Tibial nerve (tissue), 4 donors: ENCODE data around the gene DNAJC25. TPM values are rescaled to one million over a fixed set of nuclear protein-coding genes. Genes with fewer than 3 reads are reported as not detected.
"Not testable (repeated sequence)": the region's sequence is repeated elsewhere in the genome, so short reads cannot be mapped to it uniquely, and the experiment has no call there.

Source experiments
- DNase-seq, 2 donors: peaks; one replicate each; pipeline ENCODE4 v3.0.0-alpha.2; 2019; ENCODE audit warnings: low spot score in 2 of 2
- H3K27ac ChIP-seq, 4 donors: fragments of 200-600 bp; sonication (generic) in 3 of 4; one replicate each; pipeline ENCODE4 v1.5.1; 2017 to 2019; ENCODE audit warnings: mild to moderate bottlenecking in 1 of 4
- H3K27me3 ChIP-seq, 2 donors: fragments of 200-600 bp; sonication (generic) in 1 of 2; one replicate each; pipeline versions ENCODE4 v1.5.1 to v1.6.0; 2017 to 2019
- H3K36me3 ChIP-seq, 3 donors: fragments of 200-600 bp; sonication (generic); one replicate each; pipeline ENCODE4 v1.5.1; 2018 to 2019
- H3K4me1 ChIP-seq, 4 donors: fragments of 200-600 bp; sonication (generic) in 3 of 4; one replicate each; pipeline ENCODE4 v1.5.1; 2017 to 2019
- H3K4me3 ChIP-seq, 4 donors: fragments of 200-600 bp; sonication (generic) in 3 of 4; one replicate each; pipeline ENCODE4 v1.5.1; 2017 to 2019; ENCODE audit warnings: mild to moderate bottlenecking in 1 of 4, moderate library complexity in 1 of 4
- H3K9me3 ChIP-seq, 4 donors: fragments of 200-600 bp; sonication (generic) in 3 of 4; one replicate each; pipeline ENCODE4 v1.5.1; 2017 to 2019
- CTCF ChIP-seq, 5 experiments: fragments of 200-600 bp in 3 of 5; fragments of 450-650 bp in 2 of 5; sonication (generic) in 3 of 5; IDR thresholded peaks; one replicate each; pipeline ENCODE4 v1.5.1; 2016 to 2019; ENCODE audit warnings: antibody characterized with exemption in 5 of 5, mild to moderate bottlenecking in 3 of 5, moderate library complexity in 2 of 5
- EP300 ChIP-seq, 2 donors: sonication (generic); formaldehyde crosslinking; IDR thresholded peaks; one replicate each; pipeline ENCODE4 v1.6.1; 2017; ENCODE audit warnings: antibody characterized with exemption in 2 of 2, mild to moderate bottlenecking in 1 of 2
- POLR2A ChIP-seq, 2 donors: fragments of 450-650 bp; IDR thresholded peaks; one replicate each; pipeline ENCODE4 v1.6.1; 2017; ENCODE audit warnings: antibody characterized with exemption in 2 of 2, mild to moderate bottlenecking in 2 of 2, moderate library complexity in 2 of 2
- WGBS, 2 donors: methylation state at CpG; one replicate each; pipeline ENCODE4 v1.1.5; 2018; 5-methylcytosine and 5-hydroxymethylcytosine counted together
- total RNA-seq, 4 donors: library from RNA; depleted of rRNA; stranded (reverse); fragments of >200 nt; gene quantifications; one replicate each; pipeline ENCODE4 v1.1.0, GENCODE V29; 2016

The DNAJC25 gene
- total RNA-seq, 4 donors from 2014 or later: 9.9 to 14.7 (median 12.6) TPM

- DNase-seq: no peak
- Histone ChIP-seq H3K27me3 (no peaks in the 10 kb centered on the region), H3K4me1 (peaks cover 0 to 21% (median 7%) of the 10 kb centered on the region in 4 donors), H3K36me3 (peaks cover 0 to 18% (median 0%) of the 10 kb centered on the region in 3 donors), H3K27ac (peak overlapping the region in 1 of 4 donors; percentile 79), H3K9me3 (no peaks in the 10 kb centered on the region), H3K4me3 (no peak overlapping the region)
- WGBS, 2 donors: 86 to 88% methylated on average over 5 of the region's 5 CpGs
- TF ChIP-seq EP300 (IDR thresholded peaks at IDR 0.05) (no peak), POLR2A (IDR thresholded peaks at IDR 0.05) (no peak), CTCF (IDR thresholded peaks at IDR 0.05) (no peak)
These were observed 32.2 kb downstream of the DNAJC25 start for GRCh38 chr9:111663301-111663823.

GRCh38 chr9:111668026-111668573 is 37.0 kb downstream of the DNAJC25 start:
- Histone ChIP-seq H3K36me3 (peaks cover 0 to 41% (median 0%) of the 10 kb centered on the region in 3 donors), H3K27me3 (no peaks in the 10 kb centered on the region), H3K4me1 (peaks cover 0 to 7% (median under 1%) of the 10 kb centered on the region in 4 donors), H3K4me3 (no peak overlapping the region), H3K9me3 (no peaks in the 10 kb centered on the region), H3K27ac (no peak overlapping the region)
- WGBS, 2 donors: 48 to 68% methylated on average over 1 of the region's 1 CpG
- DNase-seq: no peak
- no peak for TF ChIP-seq CTCF (IDR thresholded peaks at IDR 0.05)
- no peak for TF ChIP-seq POLR2A (IDR thresholded peaks at IDR 0.05)
- no peak for TF ChIP-seq EP300 (IDR thresholded peaks at IDR 0.05)

GRCh38 chr9:111668601-111669000 is 37.5 kb downstream of the DNAJC25 start:
- DNase-seq, H3K27me3 ChIP-seq, H3K9me3 ChIP-seq, H3K4me3 ChIP-seq, H3K27ac ChIP-seq, H3K4me1 ChIP-seq: not testable (repeated sequence)
- WGBS, 2 donors: 89% methylated on average over 11 of the region's 11 CpGs
- H3K36me3 ChIP-seq: peaks cover 0 to 41% (median 0%) of the 10 kb centered on the region in 3 donors

GRCh38 chr9:111674319-111674718 is 43.2 kb downstream of the DNAJC25 start:
- WGBS, 2 donors: 90 to 96% methylated on average over 2 of the region's 2 CpGs
- H3K9me3 ChIP-seq: no peaks in the 10 kb centered on the region
- H3K4me3 ChIP-seq: no peak overlapping the region
- H3K27ac ChIP-seq: no peak overlapping the region
- H3K27me3 ChIP-seq: no peaks in the 10 kb centered on the region
- H3K4me1 ChIP-seq: no peaks in the 10 kb centered on the region
- DNase-seq: no peak
- peaks cover 0 to 46% (median 0%) of the 10 kb centered on the region in 3 donors for H3K36me3 ChIP-seq
- TF ChIP-seq POLR2A (IDR thresholded peaks at IDR 0.05) (no peak), EP300 (IDR thresholded peaks at IDR 0.05) (no peak), CTCF (IDR thresholded peaks at IDR 0.05) (no peak)

GRCh38 chr9:111676116-111676515 is 45.0 kb downstream of the DNAJC25 start:
- Histone ChIP-seq H3K4me1 (no peaks in the 10 kb centered on the region), H3K9me3 (no peaks in the 10 kb centered on the region), H3K4me3 (no peak overlapping the region), H3K27me3 (no peaks in the 10 kb centered on the region), H3K27ac (no peak overlapping the region), H3K36me3 (peaks cover 0 to 49% (median 0%) of the 10 kb centered on the region in 3 donors)
- TF ChIP-seq EP300 (IDR thresholded peaks at IDR 0.05) (no peak), CTCF (IDR thresholded peaks at IDR 0.05) (no peak), POLR2A (IDR thresholded peaks at IDR 0.05) (no peak)
- WGBS, 2 donors: 93 to 94% methylated on average over 3 of the region's 3 CpGs
- no peak for DNase-seq
